Stimulated activated CD8-positive, alpha-beta memory T cell treated with anti-CD3 and anti-CD28 coated beads, Interleukin-15, amount 100 ng/mL, for 4 hours (primary cell): Measurements from ENCODE around the gene KRTAP9-2.
"Not testable (repeated sequence)": the region's sequence is repeated elsewhere in the genome, so short reads cannot be mapped to it uniquely, and the experiment has no call there.

Experiments
- DNase-seq, 2 donors: peaks; one replicate each; pipeline ENCODE4 v3.0.0-alpha.2; 2020; ENCODE audit warnings: low read depth in 2 of 2

KRTAP9-2 gene

DNA sequence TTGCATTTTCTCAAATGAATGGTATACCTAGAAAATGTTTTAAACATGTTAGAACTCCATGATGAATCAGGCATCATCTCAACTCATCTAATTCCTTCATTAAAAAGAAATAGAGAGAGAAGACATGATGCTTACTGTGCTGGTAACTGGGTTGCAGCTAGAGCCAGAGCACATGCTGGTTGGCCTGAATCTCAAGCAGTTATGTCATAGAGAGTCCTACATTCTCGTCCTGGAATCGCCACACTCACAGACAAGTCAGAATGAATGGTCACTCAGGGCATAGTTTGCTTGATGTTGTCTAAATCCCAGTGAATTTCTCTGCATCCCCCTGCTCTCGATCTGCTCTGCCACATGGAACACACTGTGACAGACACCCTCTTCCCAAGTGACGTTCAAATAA lies 10.7 kb downstream of the KRTAP9-2 start:
- DNase-seq: not testable (repeated sequence)

- DNase-seq: not testable (repeated sequence)
These were observed 11.5 kb downstream of the KRTAP9-2 start, which contains the start of gene KRTAP9-8 for GRCh38 chr17:41237949-41238437. TSS of gene KRTAP9-8 (plus strand) at chr17:41237999. CDS start at chr17:41238052, 53 bp downstream.

- not testable (repeated sequence) for DNase-seq
These were observed 20.7 kb downstream of the KRTAP9-2 start for GRCh38 chr17:41246995-41247787.

DNA sequence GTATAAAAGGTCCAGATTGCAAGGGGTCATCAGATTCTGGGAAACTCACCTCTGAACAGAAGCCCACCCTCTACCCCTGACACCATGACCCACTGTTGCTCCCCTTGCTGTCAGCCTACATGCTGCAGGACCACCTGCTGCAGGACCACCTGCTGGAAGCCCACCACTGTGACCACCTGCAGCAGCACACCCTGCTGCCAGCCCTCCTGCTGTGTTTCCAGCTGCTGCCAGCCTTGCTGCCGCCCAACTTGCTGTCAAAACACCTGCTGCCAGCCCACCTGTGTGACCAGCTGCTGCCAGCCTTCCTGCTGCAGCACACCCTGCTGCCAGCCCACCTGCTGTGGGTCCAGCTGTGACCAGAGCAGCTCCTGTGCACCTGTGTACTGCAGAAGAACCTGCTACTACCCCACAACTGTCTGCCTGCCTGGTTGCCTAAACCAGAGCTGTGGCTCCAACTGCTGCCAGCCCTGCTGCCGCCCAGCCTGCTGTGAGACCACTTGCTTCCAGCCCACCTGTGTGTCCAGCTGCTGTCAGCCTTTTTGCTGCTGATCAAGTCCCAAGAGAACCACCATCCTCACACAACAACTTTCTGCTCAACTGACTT lies 23.3 kb downstream of the KRTAP9-2 start, which contains the start of gene KRTAP9-4:
Gene KRTAP9-4, plus strand, starts transcription at position 51 of the 604 bp plus-strand sequence. Its CDS starts 34 bp downstream, at position 85.
- DNase-seq: not testable (repeated sequence)

DNA sequence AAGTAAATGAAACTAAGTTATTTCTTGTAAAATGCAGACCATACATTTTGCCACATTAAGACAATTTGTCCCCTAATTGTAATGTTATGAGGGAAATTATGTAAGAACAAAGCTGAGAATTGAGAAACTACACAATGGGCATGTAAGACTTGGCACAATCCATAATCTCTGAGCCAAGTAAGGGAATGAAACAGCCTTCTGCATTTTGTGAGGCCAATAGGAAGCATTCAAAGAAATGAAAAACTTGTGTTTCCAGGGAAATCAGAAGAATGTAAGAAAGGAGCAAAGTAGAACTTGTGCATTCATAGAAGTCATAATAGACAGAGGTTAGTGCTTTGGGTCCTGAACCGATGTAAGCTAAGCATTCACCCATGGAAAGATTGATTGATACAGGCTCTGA lies 24.8 kb downstream of the KRTAP9-2 start:
- no peak for DNase-seq

DNA sequence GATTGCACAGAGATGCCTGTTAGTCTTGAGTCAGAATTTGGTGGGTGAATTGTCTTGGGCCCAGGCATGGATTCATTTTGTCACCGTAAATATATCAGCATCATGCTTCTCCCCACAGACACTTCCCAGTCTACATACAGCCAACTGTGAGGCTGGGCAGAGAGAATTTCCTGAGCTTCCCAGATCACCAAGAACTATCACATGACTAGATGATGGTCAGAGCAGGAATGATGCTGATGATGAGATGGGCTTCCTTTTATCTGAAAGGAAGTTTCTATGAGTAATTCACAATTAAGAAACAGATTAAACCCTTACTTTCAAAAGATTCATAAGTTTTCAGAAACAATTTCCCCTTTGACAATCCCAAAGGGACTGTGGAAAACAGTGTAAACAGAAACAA lies 28.4 kb downstream of the KRTAP9-2 start:
- DNase-seq: no peak

- DNase-seq: not testable (repeated sequence)
These were observed 29.2 kb downstream of the KRTAP9-2 start, which contains the start of gene KRTAP9-9 for GRCh38 chr17:41255381-41256290. TSS of gene KRTAP9-9 (plus strand) at chr17:41255384.

GRCh38 chr17:41256291-41256685 lies 29.8 kb downstream of the KRTAP9-2 start:
- no peak for DNase-seq

DNA sequence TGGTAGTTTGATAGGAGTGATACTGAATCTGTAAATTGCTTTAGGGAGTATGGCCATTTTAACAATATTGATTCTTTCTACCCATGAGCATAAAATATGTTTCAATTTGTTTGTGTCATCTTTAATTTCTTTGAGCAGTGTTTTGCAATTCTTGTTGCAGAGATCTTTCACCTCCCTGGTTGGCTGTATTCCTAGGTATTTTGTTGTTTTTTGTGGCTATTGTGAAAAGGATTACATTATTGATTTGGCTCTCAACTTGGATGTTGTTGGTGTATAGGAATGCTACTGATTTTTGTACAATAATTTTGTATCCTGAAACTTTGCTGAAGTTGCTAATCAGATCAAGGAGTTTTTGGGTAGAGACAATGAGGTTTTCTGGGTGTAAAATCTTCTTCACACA lies 32.0 kb downstream of the KRTAP9-2 start:
- no peak for DNase-seq

DNA sequence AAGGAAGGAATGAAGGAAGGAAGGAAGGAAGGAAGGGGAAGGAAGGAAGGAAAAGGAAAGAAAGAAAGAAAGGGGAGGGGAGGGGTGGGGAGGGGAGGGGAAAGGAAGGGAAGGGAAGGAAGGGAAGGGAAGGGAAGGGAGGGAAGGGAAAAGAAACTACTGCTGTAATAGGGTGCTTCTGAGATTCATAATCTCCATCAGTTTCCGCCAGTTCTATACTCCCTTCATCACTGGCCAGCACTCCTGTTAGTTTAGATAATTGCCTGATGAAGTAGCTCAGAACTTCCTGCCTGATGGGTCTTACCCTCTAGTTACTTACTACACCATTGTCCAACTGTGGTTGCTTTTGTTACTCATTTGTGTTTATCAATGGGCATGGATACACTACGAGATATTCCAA lies 36.8 kb downstream of the KRTAP9-2 start:
- no peak for DNase-seq

GRCh38 chr17:41264599-41264998 lies 38.2 kb downstream of the KRTAP9-2 start:
- DNase-seq: no peak

DNA sequence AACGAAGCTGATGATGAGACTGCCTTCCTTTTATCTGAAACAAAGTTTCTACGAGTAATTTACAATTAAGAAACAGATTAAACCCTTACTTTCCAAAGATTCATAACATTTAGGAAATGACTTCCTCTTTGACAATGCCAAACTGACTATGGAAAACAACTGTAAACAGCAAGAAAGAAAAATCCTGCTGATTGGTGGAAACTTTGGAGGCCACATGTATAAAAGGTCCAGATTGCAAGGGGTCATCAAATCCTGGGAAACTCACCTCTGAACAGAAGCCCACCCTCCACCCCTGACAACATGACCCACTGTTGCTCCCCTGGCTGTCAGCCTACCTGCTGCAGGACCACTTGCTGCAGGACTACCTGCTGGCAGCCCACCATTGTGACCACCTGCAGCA lies 38.6 kb downstream of the KRTAP9-2 start, which contains the start of gene KRTAP9-6:
Gene KRTAP9-6, plus strand, starts transcription at position 301 of the 400 bp plus-strand sequence. Its CDS starts 0 bp downstream, at position 301.
- DNase-seq: no peak

DNA sequence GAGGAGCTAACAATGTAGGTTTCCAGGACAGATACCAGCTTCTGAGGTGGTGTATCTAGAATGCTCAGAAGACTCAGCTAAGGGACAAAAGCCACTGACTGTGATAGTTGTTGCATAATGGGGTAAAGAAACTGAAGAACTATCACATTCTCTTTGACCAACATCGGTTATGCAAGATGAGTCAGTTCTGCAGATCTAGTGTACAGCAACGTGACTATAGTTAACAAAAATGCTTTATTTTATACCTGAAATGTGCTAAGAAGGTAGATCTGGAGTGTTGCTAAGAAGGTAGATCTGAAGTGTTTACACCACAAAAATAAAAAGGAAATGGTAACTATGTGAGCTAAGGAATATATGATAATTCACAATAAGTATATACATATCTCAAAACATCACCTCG lies 41.3 kb downstream of the KRTAP9-2 start:
- no peak for DNase-seq

DNA sequence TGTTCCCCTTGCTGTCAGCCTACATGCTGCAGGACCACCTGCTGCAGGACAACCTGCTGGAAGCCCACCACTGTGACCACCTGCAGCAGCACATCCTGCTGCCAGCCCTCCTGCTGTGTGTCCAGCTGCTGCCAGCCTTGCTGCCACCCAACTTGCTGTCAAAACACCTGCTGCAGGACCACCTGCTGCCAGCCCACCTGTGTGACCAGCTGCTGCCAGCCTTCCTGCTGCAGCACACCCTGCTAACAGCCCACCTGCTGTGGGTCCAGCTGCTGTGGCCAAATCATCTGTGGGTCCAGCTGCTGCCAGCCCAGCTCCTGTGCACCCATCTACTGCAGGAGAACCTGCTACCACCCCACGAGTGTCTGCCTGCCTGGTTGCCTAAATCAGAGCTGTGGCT lies 44.9 kb downstream of the KRTAP9-2 start:
- DNase-seq: not testable (repeated sequence)

GRCh38 chr17:41271858-41272257 lies 45.4 kb downstream of the KRTAP9-2 start:
- no peak for DNase-seq

DNA sequence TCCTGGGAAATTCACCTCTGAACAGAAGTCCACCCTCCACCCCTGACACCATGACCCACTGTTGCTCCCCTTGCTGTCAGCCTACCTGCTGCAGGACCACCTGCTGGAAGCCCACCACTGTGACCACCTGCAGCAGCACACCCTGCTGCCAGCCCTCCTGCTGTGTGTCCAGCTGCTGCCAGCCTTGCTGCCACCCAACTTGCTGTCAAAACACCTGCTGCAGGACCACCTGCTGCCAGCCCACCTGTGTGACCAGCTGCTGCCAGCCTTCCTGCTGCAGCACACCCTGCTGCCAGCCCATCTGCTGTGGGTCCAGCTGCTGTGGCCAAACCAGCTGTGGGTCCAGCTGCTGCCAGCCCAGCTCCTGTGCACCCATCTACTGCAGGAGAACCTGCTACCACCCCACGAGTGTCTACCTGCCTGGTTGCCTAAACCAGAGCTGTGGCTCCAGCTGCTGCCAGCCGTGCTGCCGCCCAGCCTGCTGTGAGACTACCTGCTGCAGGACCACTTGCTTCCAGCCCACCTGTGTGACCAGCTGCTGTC lies 49.3 kb downstream of the KRTAP9-2 start, which contains the start of gene KRTAP9-7:
Gene KRTAP9-7, plus strand, starts transcription at position 51 of the 543 bp plus-strand sequence. Its CDS starts 0 bp downstream, at position 51.
- DNase-seq: not testable (repeated sequence)
